Renal cortex interstitium (tissue), 11 donors: ENCODE measurements around the gene GOLGA8J. TPM values are rescaled to one million over a fixed set of nuclear protein-coding genes. Genes with fewer than 3 reads are reported as not detected.
"Not testable (repeated sequence)": the region's sequence is repeated elsewhere in the genome, so short reads cannot be mapped to it uniquely, and the experiment has no call there.

Experiments used
- DNase-seq, 11 donors: peaks; one replicate each; pipeline ENCODE4 v3.0.0-alpha.2; 2013; ENCODE audit warnings: low read depth in 9 of 11, low spot score in 4 of 11; ENCODE audit errors: extremely low read depth in 1 of 11
- polyA plus RNA-seq, 3 donors: library from polyadenylated mRNA; unstranded; fragments of 120-200 nt; gene quantifications; one replicate each; pipeline ENCODE4 v1.2.1, GENCODE V29; 2013; ENCODE audit not compliant: insufficient read length in 3 of 3

GOLGA8J gene
- polyA plus RNA-seq, 3 donors: 0.32 to 1.7 (median 1.3) TPM

- peak in 3 of 11 donors; percentile 26 to 47 (median 35) for DNase-seq
Observed at GRCh38 chr15:30065025-30065801, 17.5 kb upstream of the GOLGA8J start.

DNA sequence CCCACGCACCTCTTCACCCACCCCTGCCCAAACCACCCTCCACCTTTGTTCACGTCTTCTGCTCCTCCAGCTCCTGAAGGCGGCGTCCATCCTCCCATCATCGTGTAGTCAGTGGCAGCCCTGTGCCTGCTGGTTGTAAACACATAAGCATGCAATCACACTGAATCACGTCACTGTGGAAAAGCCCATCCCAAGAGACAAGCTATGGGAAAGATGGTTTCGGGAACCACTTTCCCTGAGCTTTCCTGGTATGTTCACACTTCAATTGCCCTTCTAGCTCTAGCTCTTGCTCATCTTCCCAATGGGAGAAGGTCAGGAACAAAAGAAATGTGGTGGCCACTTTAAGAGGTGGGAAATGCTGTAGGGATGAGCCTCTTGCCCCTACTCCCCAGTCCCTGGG is 14.4 kb upstream of the GOLGA8J start:
- no peak for DNase-seq

GRCh38 chr15:30072630-30073029 is 10.1 kb upstream of the GOLGA8J start:
- DNase-seq: no peak

DNA sequence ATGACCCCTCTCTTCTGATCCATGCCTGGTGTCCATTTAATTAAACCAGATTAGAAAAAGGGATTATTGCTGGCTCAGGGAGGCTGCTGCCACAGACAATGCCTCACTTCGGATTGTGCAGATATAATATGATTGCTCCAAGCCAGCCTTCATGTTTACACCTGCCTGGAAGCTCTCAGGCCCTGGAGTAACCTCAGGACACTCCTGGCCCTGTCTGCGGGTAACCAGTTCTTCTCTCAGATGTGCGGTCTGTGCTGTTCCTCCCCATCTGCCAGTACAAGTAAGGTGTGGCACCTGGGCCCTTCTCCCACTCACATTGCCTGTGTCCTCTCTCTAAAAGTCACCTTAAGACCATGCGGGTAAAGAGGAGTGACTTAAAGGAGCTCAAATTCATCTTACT is 8.8 kb upstream of the GOLGA8J start:
- no peak for DNase-seq

DNA sequence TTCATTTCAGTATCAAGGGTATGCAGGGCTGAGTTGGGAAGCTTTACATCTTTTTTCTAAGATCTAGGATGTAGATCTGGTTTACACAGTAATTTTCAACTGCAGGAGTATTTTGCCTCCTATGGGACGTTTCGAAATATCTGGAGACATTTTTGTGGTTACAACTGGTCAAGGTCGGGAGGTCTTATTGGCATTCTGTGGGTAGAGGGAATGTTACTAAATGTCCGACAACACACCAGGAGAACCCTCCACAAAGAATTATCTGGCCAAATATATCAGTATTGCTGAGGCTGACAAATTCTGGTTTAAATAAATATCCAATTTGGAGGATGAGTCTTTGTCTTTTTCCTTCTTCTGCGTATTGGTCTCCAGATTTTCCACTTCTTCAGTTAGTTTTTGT is 1.9 kb upstream of the GOLGA8J start:
- DNase-seq: not testable (repeated sequence)

GRCh38 chr15:30097827-30098226 is 15.1 kb downstream of the GOLGA8J start:
- not testable (repeated sequence) for DNase-seq

DNA sequence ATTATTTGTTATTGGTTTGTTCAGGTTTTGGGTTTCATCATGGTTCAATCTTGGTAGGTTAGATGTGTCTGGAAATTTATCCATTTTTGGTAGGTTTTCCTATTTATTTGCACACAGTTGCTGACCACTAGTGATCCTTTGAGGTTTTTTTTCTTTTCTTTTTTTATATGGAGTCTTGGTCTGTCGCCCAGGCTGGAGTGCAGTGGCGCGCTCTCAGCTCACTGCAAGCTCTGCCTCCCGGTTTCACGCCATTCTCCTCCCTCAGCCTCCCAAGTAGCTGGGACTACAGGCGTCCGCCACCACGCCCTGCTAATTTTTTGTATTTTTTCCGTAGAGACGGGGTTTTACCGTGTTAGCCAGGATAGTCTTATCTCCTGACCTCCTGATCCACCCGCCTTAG is 20.1 kb downstream of the GOLGA8J start:
- DNase-seq: not testable (repeated sequence)

DNA sequence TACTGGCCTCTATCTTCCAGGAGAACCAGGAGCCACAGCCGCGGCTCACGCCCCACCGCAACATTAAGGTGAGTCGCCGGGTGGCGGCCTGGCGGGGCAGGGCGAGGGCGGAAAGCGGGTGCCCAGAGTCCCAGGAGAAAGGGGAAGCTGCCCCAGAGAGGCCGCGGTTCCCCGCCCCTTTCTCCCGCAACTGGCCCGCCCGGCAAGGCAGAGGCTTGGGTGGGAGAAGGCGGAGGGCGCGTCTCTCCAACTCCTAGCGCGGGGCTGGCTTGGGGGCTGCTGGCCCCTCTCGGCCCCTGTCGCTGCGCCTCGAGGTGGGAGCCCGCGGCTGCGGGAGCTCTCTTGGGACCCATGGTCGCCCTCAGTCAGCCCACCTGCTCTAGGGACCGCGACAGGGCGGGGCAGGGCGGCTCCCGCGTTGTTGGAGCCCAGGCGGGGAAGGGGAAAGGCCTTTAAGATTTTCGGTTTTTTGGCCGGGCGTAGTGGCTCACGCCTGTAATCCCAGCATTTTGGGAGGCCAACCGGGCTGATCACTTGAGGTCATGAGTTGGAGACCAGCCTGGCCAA is 21.3 kb downstream of the GOLGA8J start:
- DNase-seq: not testable (repeated sequence)

GRCh38 chr15:30110591-30110990 is 27.8 kb downstream of the GOLGA8J start:
- DNase-seq: not testable (repeated sequence)

DNA sequence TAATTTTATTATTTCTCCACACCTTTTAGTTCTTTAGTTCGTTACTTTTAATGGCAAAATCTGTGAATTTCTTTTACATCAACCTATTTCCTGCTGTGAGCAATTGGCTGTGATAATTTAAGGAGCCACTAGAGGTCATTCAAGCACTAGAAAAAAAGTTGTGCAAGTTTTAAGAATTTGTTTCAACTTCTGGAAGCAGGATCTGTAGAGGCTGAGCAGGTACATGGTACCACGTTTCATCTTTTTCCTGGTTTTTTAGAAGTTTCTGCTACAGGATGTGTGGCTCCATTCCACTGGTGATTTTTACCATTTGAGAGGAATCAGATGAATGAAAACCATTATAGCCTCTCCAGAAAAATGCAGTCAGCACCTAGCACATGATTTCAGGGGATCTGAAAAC is 47.3 kb downstream of the GOLGA8J start:
- not testable (repeated sequence) for DNase-seq

DNA sequence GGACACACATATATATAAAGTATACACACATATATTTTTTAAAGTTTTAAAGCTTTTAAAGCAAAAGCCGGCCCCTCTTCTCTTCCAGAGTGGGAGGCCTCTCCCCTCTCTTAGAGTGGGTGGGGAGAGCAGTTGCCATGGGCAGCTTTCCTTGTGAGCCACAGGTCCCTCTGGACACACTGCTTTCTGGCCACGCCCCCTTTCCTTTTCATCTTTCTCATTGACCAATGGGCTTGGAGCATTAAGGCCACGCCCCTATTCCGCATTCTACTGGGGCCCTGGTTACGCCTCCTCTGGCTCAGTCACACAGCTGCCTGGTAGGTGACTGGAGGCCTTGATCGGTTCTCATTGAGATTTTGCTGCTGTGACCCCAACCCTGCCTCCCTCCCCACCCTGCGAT is 52.0 kb downstream of the GOLGA8J start, which contains the start of gene GOLGA8T:
Gene GOLGA8T (plus strand): TSS at position 301 of the 400 bp plus-strand sequence. CDS start 98 bp downstream, at position 399.
- not testable (repeated sequence) for DNase-seq

Other genes starting within 250 kb of the GOLGA8J start
- under 1 TPM in 1 of 3 donors, not detected in 2; 0.34 TPM for gene GOLGA8T, start 52.1 kb downstream of the GOLGA8J start, polyA plus RNA-seq